ENCODE results near the gene TRIM52. TPM values are rescaled to one million over a fixed set of nuclear protein-coding genes. Genes with fewer than 3 reads are reported as not detected.

TRIM52 gene
- total and polyA plus RNA-seq, 9 of the 15 experiments (the other 6 are each of a cell fraction or from before 2014, with no cell fraction given) = 3.3 to 21.9 (median 13.5) TPM

- TF ChIP-seq ZNF143 (CRISPR knock-in tag; IDR thresholded peaks at IDR 0.05) (peak; percentile 44; the same call in 1 of the 2 replicates), RBFOX2 (IDR thresholded peaks at IDR 0.05; ENCODE audit: low read depth, low read length) (peak; percentile 88), NFE2L1 (tag; IDR thresholded peaks at IDR 0.05; ENCODE audit: borderline replicate concordance, low read depth) (no peak), NR2C2 (CRISPR knock-in tag; IDR thresholded peaks at IDR 0.05) (0 out of 2 replicates have a peak, but pooled peaks have one; percentile 39), NR2C2 (tag; IDR thresholded peaks at IDR 0.05) (0 out of 2 replicates have a peak, but pooled peaks have one; percentile 11), SIN3B (IDR thresholded peaks at IDR 0.05; ENCODE audit: low read depth) (0 out of 2 replicates have a peak, but pooled peaks have one; percentile 15), ESRRA (IDR thresholded peaks at IDR 0.05; ENCODE audit: borderline replicate concordance, low read depth) (no peak; the same call in 1 of the 2 replicates), IRF1 (CRISPR knock-in tag; IDR thresholded peaks at IDR 0.05; ENCODE audit: borderline replicate concordance) (no peak), FOXK2 (conservative IDR thresholded peaks at IDR 0.05 in 1 of 2, IDR thresholded peaks at IDR 0.05 in 1 of 2; ENCODE audit: low read depth in 2 of 2) (no peak), FIP1L1 (IDR thresholded peaks at IDR 0.05; ENCODE audit: low read depth, low read length, poor library complexity, severe bottlenecking) (no peak)
- TF ChIP-seq, protein P1, sequence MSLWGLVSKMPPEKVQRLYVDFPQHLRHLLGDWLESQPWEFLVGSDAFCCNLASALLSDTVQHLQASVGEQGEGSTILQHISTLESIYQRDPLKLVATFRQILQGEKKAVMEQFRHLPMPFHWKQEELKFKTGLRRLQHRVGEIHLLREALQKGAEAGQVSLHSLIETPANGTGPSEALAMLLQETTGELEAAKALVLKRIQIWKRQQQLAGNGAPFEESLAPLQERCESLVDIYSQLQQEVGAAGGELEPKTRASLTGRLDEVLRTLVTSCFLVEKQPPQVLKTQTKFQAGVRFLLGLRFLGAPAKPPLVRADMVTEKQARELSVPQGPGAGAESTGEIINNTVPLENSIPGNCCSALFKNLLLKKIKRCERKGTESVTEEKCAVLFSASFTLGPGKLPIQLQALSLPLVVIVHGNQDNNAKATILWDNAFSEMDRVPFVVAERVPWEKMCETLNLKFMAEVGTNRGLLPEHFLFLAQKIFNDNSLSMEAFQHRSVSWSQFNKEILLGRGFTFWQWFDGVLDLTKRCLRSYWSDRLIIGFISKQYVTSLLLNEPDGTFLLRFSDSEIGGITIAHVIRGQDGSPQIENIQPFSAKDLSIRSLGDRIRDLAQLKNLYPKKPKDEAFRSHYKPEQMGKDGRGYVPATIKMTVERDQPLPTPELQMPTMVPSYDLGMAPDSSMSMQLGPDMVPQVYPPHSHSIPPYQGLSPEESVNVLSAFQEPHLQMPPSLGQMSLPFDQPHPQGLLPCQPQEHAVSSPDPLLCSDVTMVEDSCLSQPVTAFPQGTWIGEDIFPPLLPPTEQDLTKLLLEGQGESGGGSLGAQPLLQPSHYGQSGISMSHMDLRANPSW (CRISPR knock-in tag; IDR thresholded peaks at IDR 0.05) = no peak
Observed at GRCh38 chr5:181261320-181262049, 542 bp upstream of the TRIM52 start (continued).
